GM19452 (cell line): ENCODE measurements around the gene APEH.

Experiments
- ATAC-seq: cut with Tn5 transposase; IDR thresholded peaks from one replicate; pipeline ENCODE4 v1.9.1; 2021; ENCODE audit not compliant: unreplicated experiment

APEH gene

GRCh38 chr3:49711489-49711888 is 37.3 kb downstream of the APEH start:
- ATAC-seq = no peak

GRCh38 chr3:49712166-49712565 is 38.0 kb downstream of the APEH start:
- no peak for ATAC-seq

GRCh38 chr3:49712631-49713317 is 38.6 kb downstream of the APEH start:
- no peak for ATAC-seq

- ATAC-seq = no peak
Measured at GRCh38 chr3:49713336-49714105, 39.4 kb downstream of the APEH start.

- ATAC-seq = no peak
Measured at GRCh38 chr3:49714728-49715550, 40.8 kb downstream of the APEH start.

GRCh38 chr3:49715611-49716121 is 41.5 kb downstream of the APEH start:
- ATAC-seq = no peak

GRCh38 chr3:49716169-49716568 is 42.0 kb downstream of the APEH start:
- ATAC-seq = no peak

- no peak for ATAC-seq
Measured at GRCh38 chr3:49716691-49717210, 42.6 kb downstream of the APEH start.

- no peak for ATAC-seq
Measured at GRCh38 chr3:49717211-49717958, 43.2 kb downstream of the APEH start.

- no peak for ATAC-seq
Measured at GRCh38 chr3:49717959-49718857, 44.1 kb downstream of the APEH start.

GRCh38 chr3:49718858-49719213 is 44.7 kb downstream of the APEH start:
- ATAC-seq = no peak

GRCh38 chr3:49719214-49719884 is 45.2 kb downstream of the APEH start, which contains the start of gene AMIGO3:
AMIGO3 (minus strand) TSS chr3:49719684; CDS start chr3:49719465, 219 bp downstream.
- ATAC-seq = peak; percentile 42

GRCh38 chr3:49720855-49721595 is 46.9 kb downstream of the APEH start:
- no peak for ATAC-seq

- ATAC-seq = no peak
Measured at GRCh38 chr3:49721596-49721895, 47.4 kb downstream of the APEH start.

GRCh38 chr3:49721896-49722781 is 48.0 kb downstream of the APEH start:
- no peak for ATAC-seq

GRCh38 chr3:49722896-49723295 is 48.7 kb downstream of the APEH start:
- ATAC-seq = no peak

- no peak for ATAC-seq
Measured at GRCh38 chr3:49723296-49723627, 49.1 kb downstream of the APEH start.
